GM18505 (cell line): ENCODE data around the gene YY1.

ENCODE experiments used
- ATAC-seq: cut with Tn5 transposase; IDR thresholded peaks from one replicate; pipeline ENCODE4 v1.9.1; 2021; ENCODE audit not compliant: unreplicated experiment
- POLR2A ChIP-seq: IDR thresholded peaks from 4 replicates; pipeline ENCODE4 v1.6.1; 2011; ENCODE audit warnings: borderline replicate concordance; ENCODE audit not compliant: insufficient read depth, insufficient read length; ENCODE audit errors: extremely low read depth

YY1 gene

GRCh38 chr14:100238419-100239210 is at the start of gene YY1:
Gene YY1 (plus strand): TSS chr14:100239144. CDS start chr14:100239245, 101 bp downstream.
- TF ChIP-seq POLR2A: peak; percentile 71
- ATAC-seq: peak; percentile 67

- no peak for ATAC-seq
- no peak for TF ChIP-seq POLR2A
These were observed 48.8 kb upstream of the YY1 start for GRCh38 chr14:100190126-100190525.

GRCh38 chr14:100191584-100192249 is 47.2 kb upstream of the YY1 start:
- no peak for ATAC-seq
- TF ChIP-seq POLR2A: no peak

- TF ChIP-seq POLR2A: no peak
- no peak for ATAC-seq
These were observed 46.7 kb upstream of the YY1 start for GRCh38 chr14:100192250-100192671.

- TF ChIP-seq POLR2A: peak; percentile 76
- ATAC-seq: peak; percentile 98
These were observed 46.1 kb upstream of the YY1 start for GRCh38 chr14:100192672-100193416.

GRCh38 chr14:100193417-100194357 is 45.3 kb upstream of the YY1 start:
- no peak for ATAC-seq

GRCh38 chr14:100199240-100199860 is 39.6 kb upstream of the YY1 start:
- no peak for ATAC-seq
- no peak for TF ChIP-seq POLR2A

More at GRCh38 chr14:100193417-100194357, 45.3 kb upstream of the YY1 start:
- TF ChIP-seq POLR2A: no peak

GRCh38 chr14:100200311-100200710 is 38.6 kb upstream of the YY1 start:
- ATAC-seq: no peak

GRCh38 chr14:100201701-100202100 is 37.2 kb upstream of the YY1 start:
- ATAC-seq: no peak
- TF ChIP-seq POLR2A: no peak

More at GRCh38 chr14:100200311-100200710, 38.6 kb upstream of the YY1 start:
- no peak for TF ChIP-seq POLR2A

GRCh38 chr14:100202712-100203111 is 36.2 kb upstream of the YY1 start:
- no peak for ATAC-seq
- TF ChIP-seq POLR2A: no peak

- no peak for ATAC-seq
- no peak for TF ChIP-seq POLR2A
These were observed 35.8 kb upstream of the YY1 start for GRCh38 chr14:100203146-100203545.
